Erythroblast (primary cell): ENCODE data around the gene NPFF.

Experiments used
- GATA1 ChIP-seq: IDR thresholded peaks from 2 replicates; pipeline ENCODE4 v1.6.1; 2011; ENCODE audit warnings: low read depth, mild to moderate bottlenecking, control low read depth, low read length, moderate library complexity
- POLR2A ChIP-seq: IDR thresholded peaks from 2 replicates; pipeline ENCODE4 v1.6.1; 2011; ENCODE audit warnings: mild to moderate bottlenecking, low read length

DNA sequence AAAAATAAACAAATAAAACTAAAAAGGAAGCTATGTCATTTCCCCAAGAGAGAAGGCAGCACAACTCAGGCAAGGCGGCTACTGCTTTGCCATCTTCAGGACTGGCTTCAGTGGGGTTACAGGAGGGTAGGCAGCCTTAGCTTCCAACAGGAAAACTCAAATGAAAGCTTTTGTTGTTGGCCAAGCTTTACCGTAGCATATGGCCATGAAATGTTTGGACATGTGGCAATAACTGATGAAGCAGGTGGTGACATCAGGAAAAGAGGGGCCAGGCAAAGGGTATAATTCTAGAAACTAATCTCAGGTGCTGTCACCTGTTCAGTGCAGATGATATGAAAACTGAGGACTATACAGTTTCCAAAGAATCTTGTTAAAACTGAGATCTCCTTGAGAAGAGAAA, 22.8 kb upstream of the NPFF start:
- TF ChIP-seq POLR2A = no peak
- no peak for TF ChIP-seq GATA1
